ENCODE data around the gene TRNP1.

- peak; percentile 72 to 89 (median 78) for TF ChIP-seq CTCF (IDR thresholded peaks at IDR 0.05)
- no peak for TF ChIP-seq POLR2A (IDR thresholded peaks at IDR 0.05)
These were observed 52.6 kb downstream of the TRNP1 start for GRCh38 chr1:27045973-27046558.

Measured in Peyer's patch (tissue), 4 donors.